ENCODE data around the gene EFHD1.

- TF ChIP-seq CTCF (IDR thresholded peaks at IDR 0.05) (no peak), POLR2A (IDR thresholded peaks at IDR 0.05) (no peak)
Observed at GRCh38 chr2:232598293-232598692, 35.1 kb upstream of the EFHD1 start.

All from esophagus squamous epithelium (tissue), 4 donors.